GM06990 (cell line): ENCODE results near the gene EPHB4.

ENCODE experiments used
- DNase-seq: peaks from one replicate; pipeline ENCODE4 v3.0.0-alpha.2; 2011; ENCODE audit not compliant: insufficient read length; ENCODE audit errors: extremely low read depth
- H3K27me3 ChIP-seq: replicated peaks from 2 replicates; pipeline ENCODE4 v1.6.0; 2011; ENCODE audit warnings: low read length; ENCODE audit not compliant: control insufficient read depth, insufficient read depth
- H3K36me3 ChIP-seq: 2 replicates; pipeline ENCODE4 v1.5.1; 2011; ENCODE audit warnings: low read length; ENCODE audit not compliant: control insufficient read depth, insufficient read depth
- H3K4me3 ChIP-seq: replicated peaks from 2 replicates; pipeline ENCODE4 v1.5.1; 2011; ENCODE audit warnings: low read depth, mild to moderate bottlenecking, control low read depth, low read length
- CTCF ChIP-seq: IDR thresholded peaks from 2 replicates; pipeline ENCODE4 v1.5.1; 2011; ENCODE audit warnings: low read length, control low read depth, mild to moderate bottlenecking, inconsistent platforms; ENCODE audit not compliant: insufficient read depth, poor library complexity, severe bottlenecking

EPHB4 gene

GRCh38 chr7:100791881-100792666 is 35.2 kb downstream of the EPHB4 start:
- TF ChIP-seq CTCF = no peak
- Histone ChIP-seq H3K36me3 (no peaks in the 10 kb centered on the region), H3K27me3 (no peaks in the 10 kb centered on the region; the same call in 1 of the 2 replicates), H3K4me3 (no peak overlapping the region)
- no peak for DNase-seq

GRCh38 chr7:100789055-100789454 is 38.3 kb downstream of the EPHB4 start:
- DNase-seq = no peak
- Histone ChIP-seq H3K27me3 (no peaks in the 10 kb centered on the region; the same call in 1 of the 2 replicates), H3K36me3 (no peaks in the 10 kb centered on the region), H3K4me3 (no peak overlapping the region)
- no peak for TF ChIP-seq CTCF

- no peak for TF ChIP-seq CTCF
- Histone ChIP-seq H3K36me3 (no peaks in the 10 kb centered on the region), H3K4me3 (no peak overlapping the region), H3K27me3 (no peaks in the 10 kb centered on the region)
- no peak for DNase-seq
These were observed 41.0 kb downstream of the EPHB4 start for GRCh38 chr7:100786323-100786722.

- TF ChIP-seq CTCF = no peak
- no peaks in the 10 kb centered on the region for H3K36me3 ChIP-seq
- no peaks in the 10 kb centered on the region for H3K27me3 ChIP-seq
- H3K4me3 ChIP-seq = no peak overlapping the region
- DNase-seq = no peak
These were observed 41.4 kb downstream of the EPHB4 start for GRCh38 chr7:100785878-100786277.

GRCh38 chr7:100783804-100784203 is 43.5 kb downstream of the EPHB4 start:
- Histone ChIP-seq H3K4me3 (no peak overlapping the region), H3K36me3 (no peaks in the 10 kb centered on the region), H3K27me3 (no peaks in the 10 kb centered on the region)
- TF ChIP-seq CTCF = no peak
- no peak for DNase-seq
